GM12891 (cell line): Measurements from ENCODE around the gene MAP1B.
A peak's percentile ranks its signal among the peaks of the same experiment; 100 is the strongest.

ENCODE experiments used
- DNase-seq: peaks from one replicate; pipeline ENCODE4 v3.0.0; 2011; ENCODE audit warnings: low spot score; ENCODE audit not compliant: insufficient read length
- FAIRE-seq: peaks from 2 replicates; lab custom pipeline; 2011; peaks lifted over from hg19 to GRCh38; lab: Jason Lieb, UNC
- PAX5 ChIP-seq: IDR thresholded peaks from 2 replicates; pipeline ENCODE4 v1.6.1; 2011; ENCODE audit warnings: low read length, moderate library complexity, mild to moderate bottlenecking; ENCODE audit not compliant: insufficient read depth, severe bottlenecking
- POLR2A ChIP-seq: IDR thresholded peaks from 2 replicates; pipeline ENCODE4 v1.6.1; 2011; ENCODE audit warnings: low read depth, low read length, control low read depth
- POLR2AphosphoS5 ChIP-seq: IDR thresholded peaks from 2 replicates; pipeline ENCODE4 v1.6.1; 2011; ENCODE audit warnings: low read depth, low read length, control low read depth
- POU2F2 ChIP-seq: IDR thresholded peaks from 2 replicates; pipeline ENCODE4 v1.6.1; 2011; ENCODE audit warnings: low read depth, mild to moderate bottlenecking, control low read depth, low read length, moderate library complexity
- SPI1 ChIP-seq: IDR thresholded peaks from 2 replicates; pipeline ENCODE4 v1.6.1; 2011; ENCODE audit warnings: low read depth, low read length, control low read depth
- TAF1 ChIP-seq: IDR thresholded peaks from 2 replicates; pipeline ENCODE4 v1.6.1; 2011; ENCODE audit warnings: low read depth, low read length, control low read depth

Gene MAP1B

DNA sequence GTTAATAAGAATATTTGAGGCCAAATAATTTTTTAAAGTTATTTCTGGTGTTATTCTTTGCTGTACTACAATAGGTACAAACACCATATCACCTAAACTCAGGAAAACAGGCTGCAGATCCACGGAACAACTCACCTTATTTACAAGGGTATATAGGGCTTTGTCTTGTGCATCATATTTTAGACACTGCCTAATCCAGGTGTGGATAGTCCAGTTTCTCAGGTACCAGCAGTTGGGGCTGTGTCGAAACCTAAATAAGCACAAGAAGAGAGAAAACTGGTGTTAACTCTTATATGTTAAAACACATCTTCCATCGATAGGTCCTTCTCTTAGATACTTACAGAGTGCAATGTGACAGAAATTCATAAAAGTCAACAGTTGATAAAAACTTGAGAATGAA lies 130.6 kb downstream of the MAP1B start:
- TF ChIP-seq TAF1 (no peak), POU2F2 (no peak), SPI1 (no peak), POLR2AphosphoS5 (no peak), PAX5 (no peak), POLR2A (no peak)
- FAIRE-seq (no peak), DNase-seq (no peak)

DNA sequence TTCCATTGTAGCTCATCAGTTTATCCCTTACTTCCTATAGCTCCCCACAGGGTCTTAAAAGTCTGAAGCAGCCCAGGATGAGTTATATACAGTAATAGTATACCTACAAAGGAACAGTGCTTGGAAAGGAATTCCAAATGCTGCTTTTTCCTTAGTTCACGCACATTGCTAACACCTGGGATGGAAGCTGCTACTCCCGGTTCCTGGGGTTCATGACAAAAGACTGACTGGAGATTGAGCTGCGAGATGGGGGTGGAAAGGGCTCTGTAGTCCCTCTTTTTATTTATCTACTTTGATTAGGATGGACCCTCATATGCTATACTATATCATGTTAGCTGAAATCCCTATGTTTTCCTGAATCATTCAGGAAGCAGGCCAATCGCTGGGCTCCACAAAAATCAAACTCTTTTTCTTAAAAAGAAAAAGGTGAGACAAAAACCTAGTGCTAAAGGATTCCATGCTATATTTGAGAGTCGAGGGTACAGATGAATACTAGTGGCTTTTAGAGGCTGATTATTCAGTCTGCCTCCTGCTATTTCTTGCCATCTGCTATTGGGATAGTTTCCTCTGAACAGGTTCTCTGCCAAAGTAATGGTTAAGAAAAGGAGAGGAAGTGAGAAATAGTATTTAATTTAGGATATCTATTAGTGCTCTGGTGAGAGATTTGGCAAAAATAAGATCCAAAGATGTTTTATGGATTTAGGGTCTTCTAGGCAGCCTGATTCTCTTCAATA lies 131.6 kb downstream of the MAP1B start:
- DNase-seq (no peak), FAIRE-seq (no peak)
- TF ChIP-seq TAF1 = no peak
- no peak for TF ChIP-seq PAX5
- no peak for TF ChIP-seq SPI1
- TF ChIP-seq POLR2A = no peak
- TF ChIP-seq POLR2AphosphoS5 = no peak
- TF ChIP-seq POU2F2 = no peak

DNA sequence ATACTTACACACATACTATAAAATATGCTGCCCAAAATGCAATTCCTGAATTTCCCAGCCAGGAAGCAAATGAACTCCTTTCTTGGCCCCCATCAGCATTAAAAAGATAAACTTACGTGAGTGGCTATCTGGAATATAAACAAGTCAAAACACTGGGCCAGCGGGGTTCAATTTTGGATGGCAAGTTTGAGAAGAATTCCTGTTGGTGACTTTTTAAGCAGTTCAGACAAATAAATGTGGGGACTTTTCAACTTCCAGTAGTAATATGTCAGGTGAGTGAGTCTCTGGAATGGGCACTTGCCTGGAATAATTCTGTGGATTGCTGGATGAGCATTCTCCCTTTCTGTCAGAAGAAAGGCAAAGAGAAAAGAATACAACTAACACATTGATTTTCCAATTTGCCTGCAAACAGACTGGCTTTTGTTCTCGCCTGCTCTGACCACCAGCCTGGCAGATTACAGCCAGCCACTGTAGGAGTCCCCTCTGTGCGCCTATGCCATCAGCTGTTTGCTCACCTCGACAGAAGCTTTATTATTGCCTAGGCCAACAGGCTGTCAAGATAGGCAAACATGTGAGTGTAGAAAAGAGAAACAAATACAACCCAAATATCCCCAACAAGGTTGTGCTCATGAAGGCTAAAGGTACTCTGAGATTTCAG lies 134.2 kb downstream of the MAP1B start:
- FAIRE-seq = no peak
- TF ChIP-seq POLR2A (no peak), SPI1 (no peak), POU2F2 (no peak), TAF1 (no peak), PAX5 (no peak), POLR2AphosphoS5 (no peak)
- no peak for DNase-seq

- TF ChIP-seq PAX5 = no peak
- no peak for TF ChIP-seq TAF1
- no peak for TF ChIP-seq POLR2AphosphoS5
- TF ChIP-seq POLR2A = no peak
- TF ChIP-seq POU2F2 = no peak
- no peak for TF ChIP-seq SPI1
- FAIRE-seq (no peak), DNase-seq (no peak)
Observed at GRCh38 chr5:72242796-72243475, 135.7 kb downstream of the MAP1B start.

- no peak for TF ChIP-seq SPI1
- TF ChIP-seq TAF1 = no peak
- no peak for TF ChIP-seq PAX5
- TF ChIP-seq POU2F2 = no peak
- TF ChIP-seq POLR2AphosphoS5 = no peak
- no peak for TF ChIP-seq POLR2A
- no peak for DNase-seq
- no peak for FAIRE-seq
Observed at GRCh38 chr5:72243706-72244105, 136.4 kb downstream of the MAP1B start.

DNA sequence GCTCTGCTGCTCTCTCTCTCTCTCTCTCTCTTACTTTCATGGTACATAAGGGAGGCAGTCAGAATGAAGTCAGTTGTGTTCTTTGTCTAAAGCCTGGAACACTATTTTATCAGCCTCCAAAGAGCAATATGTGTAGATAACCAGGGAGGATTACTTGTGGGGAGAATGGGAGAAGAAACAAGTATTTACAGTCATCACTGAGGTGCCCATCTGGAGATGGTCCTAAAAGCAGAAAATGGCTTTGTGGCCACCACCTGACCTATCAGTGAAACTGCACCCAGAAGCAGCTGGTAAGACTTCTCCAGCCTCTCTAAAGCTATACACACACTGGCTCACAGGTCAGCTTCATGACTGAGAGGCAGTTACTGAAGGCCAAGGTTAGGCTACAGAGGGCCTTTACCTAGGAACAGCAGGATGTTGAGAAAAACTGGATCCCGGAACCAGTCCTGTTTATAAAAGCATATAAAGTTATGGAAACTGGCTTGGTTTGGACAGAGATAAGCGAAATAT lies 137.6 kb downstream of the MAP1B start:
- TF ChIP-seq TAF1 = no peak
- TF ChIP-seq POLR2AphosphoS5 = no peak
- no peak for TF ChIP-seq POLR2A
- no peak for TF ChIP-seq POU2F2
- TF ChIP-seq PAX5 = no peak
- no peak for TF ChIP-seq SPI1
- peak; percentile 93 for FAIRE-seq
- no peak for DNase-seq

GRCh38 chr5:72245546-72245945 lies 138.3 kb downstream of the MAP1B start:
- FAIRE-seq = no peak
- TF ChIP-seq POLR2AphosphoS5 (no peak), SPI1 (no peak), POU2F2 (no peak), POLR2A (no peak), PAX5 (no peak), TAF1 (no peak)
- no peak for DNase-seq

DNA sequence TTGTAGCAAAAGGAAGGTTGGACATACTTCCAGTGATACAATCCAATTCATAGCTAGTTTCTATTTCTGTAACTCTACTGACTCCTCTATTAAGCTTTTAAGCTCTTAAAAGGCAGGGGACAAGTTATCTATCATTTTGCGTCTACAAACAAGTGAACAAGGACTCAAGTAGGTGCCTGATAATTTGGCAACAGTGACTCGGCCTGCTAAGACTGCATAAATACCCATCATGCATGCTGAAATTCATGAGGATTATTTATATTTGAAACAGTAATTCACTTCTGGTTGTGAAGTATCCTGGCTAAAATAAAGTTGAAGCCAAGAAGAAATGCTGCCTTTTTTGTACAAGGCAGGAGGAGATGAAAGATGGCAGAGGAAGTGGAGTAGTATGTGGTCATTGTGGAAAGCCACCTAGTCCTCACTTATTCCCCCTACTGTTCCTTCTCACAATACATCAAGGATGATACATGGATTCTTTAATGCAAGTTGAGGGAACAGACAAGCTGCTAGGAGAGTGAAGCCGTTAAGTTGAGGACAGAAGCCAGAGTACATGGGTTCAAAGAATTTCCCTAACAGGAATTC lies 138.8 kb downstream of the MAP1B start:
- FAIRE-seq = peak; percentile 81
- TF ChIP-seq POLR2AphosphoS5 = no peak
- no peak for TF ChIP-seq TAF1
- TF ChIP-seq POLR2A = no peak
- TF ChIP-seq SPI1 = peak; percentile 36; the same call in 1 of the 2 replicates
- no peak for DNase-seq

- FAIRE-seq = peak; percentile 80
- DNase-seq = no peak
- no peak for TF ChIP-seq TAF1
- peak; percentile 81 for TF ChIP-seq SPI1
Observed at GRCh38 chr5:72246954-72247442, 139.7 kb downstream of the MAP1B start.
